ENCODE measurements around the gene NACC2. TPM values are rescaled to one million over a fixed set of nuclear protein-coding genes. Genes with fewer than 3 reads are reported as not detected.

NACC2 gene
- total and polyA plus RNA-seq, 2 donors (not counting 3 experiments of a cell fraction or from before 2014, with no cell fraction given) = 15.8 to 27.1 TPM

GRCh38 chr9:136133191-136133958, 38.3 kb upstream of the NACC2 start:
- H3K27me3 ChIP-seq (ENCODE audit: control insufficient read depth in 2 of 2, insufficient read depth in 2 of 2, low read length in 2 of 2) = peaks cover 26 to 30% of the 10 kb centered on the region in 2 experiments
- CTCF ChIA-PET = interaction anchor here (0.7 to 2.3 kb wide), 22 partner anchors 8 to 172 kb away, joined by 3 to 24 read pairs (median 5); partner anchors contain the start of gene UBAC1

More at GRCh38 chr9:136133191-136133958, 38.3 kb upstream of the NACC2 start:
- intact Hi-C loops (cut with micrococcal nuclease) (loop anchor here (1.0 kb wide), 1 partner anchor 150 kb away; no protein-coding TSS in a partner anchor), dilution Hi-C loops (cut with MboI; ENCODE audit: extremely low pct_ligation_motif_present, low sequenced_read_pairs) (no loop called here)
- FAIRE-seq (no peak), DNase-seq (ENCODE audit: low read depth, low spot score) (no peak)
- POLR2A ChIA-PET = no interaction called here
- H3K27ac ChIP-seq (ENCODE audit: insufficient read depth, low read depth, low read length) = no peak overlapping the region
- no peaks in the 10 kb centered on the region for H4K20me1 ChIP-seq (replicated peaks; ENCODE audit: control insufficient read depth, extremely low read depth, insufficient read depth, low read length)
- H3K9me1 ChIP-seq (replicated peaks; ENCODE audit: control insufficient read depth, extremely low read depth, insufficient read depth, low read length) = no peaks in the 10 kb centered on the region
- no peaks in the 10 kb centered on the region for H3K79me2 ChIP-seq (ENCODE audit: control insufficient read depth, insufficient read depth, low read length)
- H2AFZ ChIP-seq (ENCODE audit: low read depth, low read length) = peak overlapping the region; percentile 49
- peak overlapping the region in 1 of 3 experiments; percentile 35 for H3K4me3 ChIP-seq (replicated peaks in 1 of 3; ENCODE audit: insufficient read depth in 1 of 3, low read depth in 1 of 3, low read length in 3 of 3)
- TF ChIP-seq, protein P1, sequence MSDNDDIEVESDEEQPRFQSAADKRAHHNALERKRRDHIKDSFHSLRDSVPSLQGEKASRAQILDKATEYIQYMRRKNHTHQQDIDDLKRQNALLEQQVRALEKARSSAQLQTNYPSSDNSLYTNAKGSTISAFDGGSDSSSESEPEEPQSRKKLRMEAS (IDR thresholded peaks at IDR 0.05; ENCODE audit: insufficient read depth, insufficient read length) = no peak
- TF ChIP-seq MYC (IDR thresholded peaks at IDR 0.05; ENCODE audit: low read depth, low read length) (no peak), FOS (IDR thresholded peaks at IDR 0.05; ENCODE audit: borderline replicate concordance, insufficient read depth, low read length) (no peak), CTCF (IDR thresholded peaks at IDR 0.05; ENCODE audit: extremely low read depth in 1 of 2, insufficient read depth in 1 of 2, low read depth in 1 of 2, low read length in 2 of 2) (peak; percentile 39 to 68), EZH2 (IDR thresholded peaks at IDR 0.05; ENCODE audit: borderline replicate concordance, low read depth, low read length, severe bottlenecking) (no peak), POLR2AphosphoS5 (IDR thresholded peaks at IDR 0.05; ENCODE audit: insufficient read depth, low read depth, low read length) (no peak), POLR2A (IDR thresholded peaks at IDR 0.05; ENCODE audit: low read depth, low read length) (no peak), GATA2 (IDR thresholded peaks at IDR 0.05; ENCODE audit: insufficient read depth, insufficient read length, low read depth, low read length) (no peak), JUN (IDR thresholded peaks at IDR 0.05; ENCODE audit: borderline replicate concordance, insufficient read depth, insufficient read length, low read depth) (no peak)
- peaks cover 4% of the 10 kb centered on the region for H3K4me1 ChIP-seq (ENCODE audit: control insufficient read depth, extremely low read depth, insufficient read depth, low read length)
- no peaks in the 10 kb centered on the region for H3K36me3 ChIP-seq (ENCODE audit: control insufficient read depth in 2 of 2, extremely low read depth in 1 of 2, insufficient read depth in 2 of 2, low read length in 2 of 2)
- no peak overlapping the region for H3K9ac ChIP-seq (replicated peaks; ENCODE audit: extremely low read depth, insufficient read depth, low read length)
- H3K4me2 ChIP-seq (ENCODE audit: insufficient read depth, low read length) = no peak overlapping the region
- BruUV-seq (replicated peaks) = no TSS peak
- no peaks in the 10 kb centered on the region for H3K9me3 ChIP-seq (replicated peaks; ENCODE audit: control insufficient read depth, insufficient read depth, low read length)
